ENCODE measurements around the gene CYP27B1. TPM values are rescaled to one million over a fixed set of nuclear protein-coding genes. Genes with fewer than 3 reads are reported as not detected.

The CYP27B1 gene
- polyA plus RNA-seq, 1 experiment: 0.91 TPM

DNA sequence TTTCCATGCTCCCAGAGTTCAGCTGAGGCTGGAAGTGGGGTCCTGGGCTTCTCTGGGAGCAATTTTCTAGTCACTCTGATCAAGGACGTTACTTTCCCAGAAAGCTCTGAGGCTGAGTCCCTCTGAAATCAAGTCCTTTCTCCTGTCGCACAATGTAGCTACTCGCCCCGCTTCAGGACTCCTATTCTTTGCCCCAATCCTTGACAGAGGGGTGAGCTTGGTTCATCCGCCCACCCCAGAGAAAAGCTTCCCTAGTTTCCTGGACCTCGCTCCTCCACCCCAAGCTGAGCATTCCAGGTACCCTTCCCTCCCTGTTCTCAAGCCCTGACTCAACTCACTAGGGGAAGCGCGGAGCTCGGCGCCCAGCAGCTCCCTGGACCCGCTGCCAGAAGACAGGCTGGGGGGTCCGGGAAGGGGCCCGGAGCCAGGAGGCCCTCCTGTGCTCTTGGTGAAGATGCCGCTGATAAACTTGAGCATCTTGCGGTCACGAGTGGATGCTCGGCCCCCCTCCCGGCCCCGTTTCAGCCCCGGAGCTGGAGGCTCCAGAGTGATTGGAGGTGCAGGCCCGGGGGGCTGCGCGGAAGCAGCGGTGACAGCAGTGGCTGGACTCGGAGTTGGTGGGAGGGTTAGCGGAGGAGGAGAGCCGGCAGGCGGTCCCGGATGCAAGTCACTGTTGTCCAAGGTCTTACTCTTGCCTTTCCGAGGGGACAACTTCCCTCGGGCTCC lies 30.0 kb downstream of the CYP27B1 start:
- H3K27me3 ChIP-seq (ENCODE audit: control insufficient read depth, insufficient read depth, low read length): peaks cover 53% of the 10 kb centered on the region
- ChIA-PET POLR2A (interaction anchor here (0.6 kb wide), 1 partner anchor 108 kb away, joined by 4 read pairs; no protein-coding TSS in a partner anchor), CTCF (interaction anchor here (0.7 to 4.4 kb wide), 8 partner anchors 8 to 278 kb away, joined by 3 to 58 read pairs (median 3); partner anchors contain the start of genes CDK4, CYP27B1, GLI1 and TSPAN31)
- TF ChIP-seq, protein P1, sequence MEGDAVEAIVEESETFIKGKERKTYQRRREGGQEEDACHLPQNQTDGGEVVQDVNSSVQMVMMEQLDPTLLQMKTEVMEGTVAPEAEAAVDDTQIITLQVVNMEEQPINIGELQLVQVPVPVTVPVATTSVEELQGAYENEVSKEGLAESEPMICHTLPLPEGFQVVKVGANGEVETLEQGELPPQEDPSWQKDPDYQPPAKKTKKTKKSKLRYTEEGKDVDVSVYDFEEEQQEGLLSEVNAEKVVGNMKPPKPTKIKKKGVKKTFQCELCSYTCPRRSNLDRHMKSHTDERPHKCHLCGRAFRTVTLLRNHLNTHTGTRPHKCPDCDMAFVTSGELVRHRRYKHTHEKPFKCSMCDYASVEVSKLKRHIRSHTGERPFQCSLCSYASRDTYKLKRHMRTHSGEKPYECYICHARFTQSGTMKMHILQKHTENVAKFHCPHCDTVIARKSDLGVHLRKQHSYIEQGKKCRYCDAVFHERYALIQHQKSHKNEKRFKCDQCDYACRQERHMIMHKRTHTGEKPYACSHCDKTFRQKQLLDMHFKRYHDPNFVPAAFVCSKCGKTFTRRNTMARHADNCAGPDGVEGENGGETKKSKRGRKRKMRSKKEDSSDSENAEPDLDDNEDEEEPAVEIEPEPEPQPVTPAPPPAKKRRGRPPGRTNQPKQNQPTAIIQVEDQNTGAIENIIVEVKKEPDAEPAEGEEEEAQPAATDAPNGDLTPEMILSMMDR (IDR thresholded peaks at IDR 0.05; ENCODE audit: insufficient read depth, low read depth, low read length): no peak
- no peak overlapping the region for H3K4me3 ChIP-seq (ENCODE audit: low read depth, low read length)
- no peaks in the 10 kb centered on the region for H3K36me3 ChIP-seq (ENCODE audit: control insufficient read depth, insufficient read depth, low read length)
- DNase-seq (ENCODE audit: low read depth): no peak

DNA sequence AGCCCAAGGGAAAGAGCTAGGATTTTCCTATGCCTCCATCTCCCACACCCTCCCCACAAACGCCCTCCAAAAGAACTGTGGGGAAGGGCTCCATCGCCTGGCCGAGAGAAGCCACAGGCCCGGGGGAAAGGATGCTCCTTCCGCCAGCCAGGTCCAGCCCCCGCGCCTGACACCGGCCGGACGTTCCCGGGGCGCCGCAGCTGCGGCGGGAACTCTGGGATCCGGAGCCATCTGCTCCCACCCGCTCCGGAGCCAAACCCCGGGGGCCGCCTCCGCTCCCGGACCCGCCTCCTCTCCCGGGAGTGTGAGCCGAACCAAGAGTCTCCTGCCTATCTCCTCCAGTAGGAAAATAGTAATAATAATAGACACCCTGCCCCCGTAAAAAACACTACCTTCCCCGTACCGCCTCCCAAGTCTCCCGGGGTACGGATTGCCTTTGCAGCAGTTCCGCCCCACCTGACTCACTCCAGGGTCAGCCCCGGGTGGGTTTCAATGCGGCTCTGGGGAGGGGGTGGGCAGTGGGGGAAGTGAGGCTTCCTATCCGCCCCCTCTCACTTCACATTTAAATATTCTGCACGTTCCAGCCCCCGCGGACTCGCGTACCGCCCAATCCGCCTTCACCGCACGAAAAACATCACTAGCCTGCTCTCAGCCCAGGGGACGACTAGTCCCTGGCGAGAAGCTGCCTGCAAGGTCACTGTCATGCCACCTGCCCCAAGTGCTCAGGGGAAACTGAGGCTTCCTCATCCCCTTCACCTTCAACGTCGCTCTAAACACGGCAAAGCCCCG lies 30.7 kb downstream of the CYP27B1 start:
- POLR2A ChIA-PET: interaction anchor here (0.6 kb wide), 1 partner anchor 109 kb away, joined by 4 read pairs; no protein-coding TSS in a partner anchor
- Histone ChIP-seq H3K36me3 (ENCODE audit: control insufficient read depth, insufficient read depth, low read length) (no peaks in the 10 kb centered on the region), H3K4me3 (ENCODE audit: low read depth, low read length) (peak overlapping the region; percentile 22; the same call in 1 of the 2 replicates), H3K27me3 (ENCODE audit: control insufficient read depth, insufficient read depth, low read length) (peaks cover 49% of the 10 kb centered on the region)
- TF ChIP-seq, protein P1 (IDR thresholded peaks at IDR 0.05; ENCODE audit: insufficient read depth, low read depth, low read length): peak; percentile 56
- DNase-seq (ENCODE audit: low read depth): no peak
- CTCF ChIA-PET: interaction anchor here (1.0 to 4.4 kb wide), 9 partner anchors 9 to 277 kb away, joined by 3 to 58 read pairs (median 3); partner anchors contain the start of genes GLI1 and TSPAN31

DNA sequence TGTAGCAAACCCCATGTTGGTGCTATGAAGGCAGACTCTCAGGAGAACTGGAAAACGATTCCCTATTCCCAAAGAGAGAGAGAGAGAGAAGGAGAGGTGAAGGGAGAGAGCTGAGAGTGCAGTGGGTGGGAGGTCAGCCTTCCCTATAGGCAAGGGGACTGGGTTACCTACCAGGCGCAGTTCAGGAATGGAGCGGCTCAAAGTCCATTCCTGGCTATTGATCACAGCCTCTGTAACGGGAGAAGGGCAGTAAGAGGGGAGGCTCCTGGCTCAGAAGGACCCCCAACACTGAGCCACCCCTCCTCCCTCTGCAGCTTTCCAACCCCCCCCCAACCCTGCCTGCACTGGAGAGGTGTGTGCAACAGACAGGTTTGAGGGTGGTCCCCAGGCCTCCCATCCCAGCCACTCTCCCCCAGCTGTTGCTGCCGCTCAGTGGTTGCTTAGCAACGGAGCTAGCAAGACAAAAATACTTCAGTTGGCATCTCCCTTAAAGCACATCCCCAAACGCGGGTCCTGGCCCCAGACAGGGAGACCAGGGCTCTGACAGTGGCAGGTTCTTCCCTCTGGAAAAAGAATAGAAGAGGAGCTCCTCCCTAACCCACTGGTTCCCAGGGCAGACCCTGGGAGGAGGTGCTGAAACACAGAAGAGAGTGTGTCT lies 31.6 kb downstream of the CYP27B1 start:
- H3K27me3 ChIP-seq (ENCODE audit: control insufficient read depth, insufficient read depth, low read length): peaks cover 42% of the 10 kb centered on the region
- no peak overlapping the region for H3K4me3 ChIP-seq (ENCODE audit: low read depth, low read length)
- ChIA-PET CTCF (interaction anchor here (1.0 to 4.4 kb wide), 9 partner anchors 9 to 277 kb away, joined by 3 to 58 read pairs (median 4); partner anchors contain the start of genes GLI1 and TSPAN31), POLR2A (no interaction called here)
- H3K36me3 ChIP-seq (ENCODE audit: control insufficient read depth, insufficient read depth, low read length): no peaks in the 10 kb centered on the region
- DNase-seq (ENCODE audit: low read depth): no peak
- TF ChIP-seq, protein P1 (IDR thresholded peaks at IDR 0.05; ENCODE audit: insufficient read depth, low read depth, low read length): no peak

DNA sequence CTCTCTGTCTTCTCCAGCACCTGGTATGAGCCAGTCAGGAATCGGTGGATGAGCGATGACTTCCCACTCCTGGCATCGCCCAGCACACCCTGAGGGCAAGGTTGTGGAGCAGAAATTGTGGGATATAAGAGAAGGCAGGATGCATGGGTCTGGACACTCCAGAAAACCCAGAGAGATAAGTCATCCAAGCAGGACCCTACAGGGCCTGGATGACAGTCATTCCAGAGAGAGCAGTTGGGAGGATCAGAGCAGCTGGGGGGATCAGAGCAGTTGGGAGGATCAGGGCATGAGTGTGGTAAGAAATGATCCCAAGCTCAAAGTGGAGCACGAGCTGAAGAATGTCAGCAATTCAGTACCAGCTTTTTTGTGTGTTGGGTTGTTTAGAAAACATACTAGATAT lies 32.3 kb downstream of the CYP27B1 start:
- ChIA-PET CTCF (interaction anchor here (1.3 to 4.4 kb wide), 3 partner anchors 9 to 151 kb away, joined by 3 to 58 read pairs (median 10); no protein-coding TSS in a partner anchor), POLR2A (no interaction called here)
- TF ChIP-seq, protein P1 (IDR thresholded peaks at IDR 0.05; ENCODE audit: insufficient read depth, low read depth, low read length): no peak
- no peak for DNase-seq (ENCODE audit: low read depth)
- Histone ChIP-seq H3K4me3 (ENCODE audit: low read depth, low read length) (no peak overlapping the region), H3K36me3 (ENCODE audit: control insufficient read depth, insufficient read depth, low read length) (no peaks in the 10 kb centered on the region), H3K27me3 (ENCODE audit: control insufficient read depth, insufficient read depth, low read length) (peaks cover 36% of the 10 kb centered on the region)
